Stimulated activated CD4-positive, alpha-beta T cell treated with anti-CD3 and anti-CD28 coated beads, TNF-alpha, amount 100 ng/mL, for 24 hours (primary cell): ENCODE measurements around the gene MAOB.

Source experiments
- DNase-seq, 3 experiments: peaks; one replicate each; pipeline ENCODE4 v3.0.0-alpha.2; 2020; ENCODE audit warnings: low read depth in 3 of 3

Gene MAOB

GRCh38 chrX:43717161-43717560, 165.1 kb downstream of the MAOB start:
- no peak for DNase-seq

- DNase-seq: no peak
Measured at GRCh38 chrX:43716696-43717095, 165.6 kb downstream of the MAOB start.
